Activated effector memory CD4-positive, alpha-beta T cell treated with anti-CD3 and anti-CD28 coated beads, Interleukin-2, amount 50 U/mL, for 16 hours (primary cell): ENCODE results near the gene MEIS1.

Experiments
- DNase-seq: peaks from one replicate; pipeline ENCODE4 v3.0.0-alpha.2; 2020

Gene MEIS1

GRCh38 chr2:66431846-66432587 lies 2.9 kb upstream of the MEIS1 start:
- no peak for DNase-seq

GRCh38 chr2:66432801-66433694 lies 1.9 kb upstream of the MEIS1 start:
- no peak for DNase-seq

- no peak for DNase-seq
Observed at GRCh38 chr2:66433695-66433944, 1.3 kb upstream of the MEIS1 start.

GRCh38 chr2:66433945-66434678 lies 813 bp upstream of the MEIS1 start:
- no peak for DNase-seq

GRCh38 chr2:66435549-66435875 lies 587 bp downstream of the MEIS1 start:
- DNase-seq: no peak

GRCh38 chr2:66435963-66436362 lies 1.0 kb downstream of the MEIS1 start:
- no peak for DNase-seq

GRCh38 chr2:66436581-66437001 lies 1.7 kb downstream of the MEIS1 start:
- DNase-seq: no peak

- no peak for DNase-seq
Observed at GRCh38 chr2:66437109-66437690, 2.3 kb downstream of the MEIS1 start.

GRCh38 chr2:66437691-66438497 lies 3.0 kb downstream of the MEIS1 start:
- DNase-seq: no peak

GRCh38 chr2:66438498-66438833 lies 3.5 kb downstream of the MEIS1 start:
- DNase-seq: no peak

GRCh38 chr2:66438891-66439811 lies 4.2 kb downstream of the MEIS1 start:
- no peak for DNase-seq

GRCh38 chr2:66439812-66440542 lies 5.1 kb downstream of the MEIS1 start:
- DNase-seq: no peak

GRCh38 chr2:66440708-66441497 lies 6.0 kb downstream of the MEIS1 start:
- DNase-seq: no peak

GRCh38 chr2:66441581-66442320 lies 6.8 kb downstream of the MEIS1 start:
- DNase-seq: no peak

- DNase-seq: no peak
Observed at GRCh38 chr2:66442516-66443185, 7.7 kb downstream of the MEIS1 start.

- DNase-seq: no peak
Observed at GRCh38 chr2:66443186-66443978, 8.5 kb downstream of the MEIS1 start.

- no peak for DNase-seq
Observed at GRCh38 chr2:66443979-66444861, 9.3 kb downstream of the MEIS1 start.
